Fibroblast of mammary gland (primary cell): ENCODE measurements around the gene ZDHHC14.

Source experiments
- DNase-seq: peaks from one replicate; pipeline ENCODE4 v3.0.0-alpha.2; 2010; ENCODE audit warnings: low read depth
- H3K4me3 ChIP-seq: 2 replicates; pipeline ENCODE4 v1.5.1; 2011; ENCODE audit warnings: low read depth, mild to moderate bottlenecking, low read length, moderate library complexity; ENCODE audit not compliant: control insufficient read depth
- CTCF ChIP-seq: conservative IDR thresholded peaks from 2 replicates; pipeline ENCODE4 v1.5.1; 2011; ENCODE audit warnings: low read depth, low read length, inconsistent platforms; ENCODE audit not compliant: control insufficient read depth, insufficient read depth

Gene ZDHHC14

GRCh38 chr6:157659536-157660271 is 278.7 kb downstream of the ZDHHC14 start:
- no peak for TF ChIP-seq CTCF
- DNase-seq = no peak
- H3K4me3 ChIP-seq = no peak overlapping the region

GRCh38 chr6:157660414-157660813 is 279.4 kb downstream of the ZDHHC14 start:
- TF ChIP-seq CTCF = no peak
- H3K4me3 ChIP-seq = no peak overlapping the region
- DNase-seq = no peak

DNA sequence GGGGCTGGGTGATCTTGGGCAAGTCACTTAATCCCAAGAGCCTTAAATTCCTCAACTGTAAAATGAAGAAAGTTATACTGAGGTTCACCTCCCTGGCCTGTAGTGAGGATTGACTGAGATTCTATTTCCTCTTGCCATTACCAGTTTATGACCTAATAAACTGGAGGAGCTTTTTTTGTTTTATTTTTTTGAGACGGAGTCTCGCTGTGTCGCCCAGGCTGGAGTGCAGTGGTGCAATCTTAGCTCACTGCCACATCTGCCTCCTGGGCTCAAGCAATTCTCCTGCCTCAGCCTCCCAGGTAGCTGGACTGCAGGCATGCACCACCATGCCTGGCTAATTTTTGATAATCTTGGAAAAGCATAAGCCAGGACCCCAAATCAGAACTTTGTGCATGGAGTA is 280.7 kb downstream of the ZDHHC14 start:
- TF ChIP-seq CTCF = no peak
- no peak for DNase-seq
- no peak overlapping the region for H3K4me3 ChIP-seq

DNA sequence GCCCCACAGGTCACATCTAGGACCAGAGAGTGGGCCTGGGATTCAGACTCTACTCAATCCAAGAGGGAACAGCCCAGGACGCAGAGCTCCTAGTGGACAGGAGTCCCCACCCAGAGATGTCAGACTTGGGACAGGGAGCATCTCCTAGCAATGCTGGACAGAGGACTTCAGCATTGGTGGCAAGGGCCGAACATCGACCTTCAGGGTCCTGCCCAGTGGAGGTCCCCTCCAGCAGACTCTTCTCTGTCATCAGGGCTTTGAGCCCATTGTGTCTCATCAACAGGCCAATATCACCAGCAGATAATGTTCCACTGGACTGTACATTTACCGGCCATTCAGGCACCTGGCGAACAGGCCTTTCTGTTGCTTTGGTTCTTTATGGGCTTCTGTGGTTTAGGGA is 282.3 kb downstream of the ZDHHC14 start:
- no peak overlapping the region for H3K4me3 ChIP-seq
- DNase-seq = no peak
- TF ChIP-seq CTCF = no peak

GRCh38 chr6:157665180-157665579 is 284.2 kb downstream of the ZDHHC14 start:
- no peak overlapping the region for H3K4me3 ChIP-seq
- no peak for DNase-seq
- no peak for TF ChIP-seq CTCF

DNA sequence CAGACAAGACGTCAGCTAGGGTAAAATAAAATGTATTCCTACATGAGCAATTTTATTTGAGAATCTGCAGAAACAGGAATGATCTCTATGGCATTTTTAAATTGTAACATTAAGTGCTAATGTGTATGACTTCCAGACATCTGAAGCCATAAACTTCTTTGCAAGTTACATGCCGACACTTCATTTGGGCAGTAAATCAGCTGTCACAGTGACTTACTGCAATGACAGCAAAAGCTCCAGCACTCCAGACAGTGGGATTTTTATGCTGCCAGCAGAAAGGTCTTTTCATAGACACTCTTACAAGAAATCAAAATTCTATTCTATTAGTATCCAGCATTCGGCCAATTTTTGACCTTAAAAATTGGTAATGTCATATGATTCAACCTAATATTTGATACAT is 285.7 kb downstream of the ZDHHC14 start:
- no peak overlapping the region for H3K4me3 ChIP-seq
- TF ChIP-seq CTCF = no peak
- DNase-seq = no peak

- DNase-seq = peak; percentile 69
- no peak overlapping the region for H3K4me3 ChIP-seq
- peak; percentile 93 for TF ChIP-seq CTCF
These were observed 286.4 kb downstream of the ZDHHC14 start for GRCh38 chr6:157667211-157668008.
